ENCODE measurements around the gene IGFBP7.

The IGFBP7 gene

DNA sequence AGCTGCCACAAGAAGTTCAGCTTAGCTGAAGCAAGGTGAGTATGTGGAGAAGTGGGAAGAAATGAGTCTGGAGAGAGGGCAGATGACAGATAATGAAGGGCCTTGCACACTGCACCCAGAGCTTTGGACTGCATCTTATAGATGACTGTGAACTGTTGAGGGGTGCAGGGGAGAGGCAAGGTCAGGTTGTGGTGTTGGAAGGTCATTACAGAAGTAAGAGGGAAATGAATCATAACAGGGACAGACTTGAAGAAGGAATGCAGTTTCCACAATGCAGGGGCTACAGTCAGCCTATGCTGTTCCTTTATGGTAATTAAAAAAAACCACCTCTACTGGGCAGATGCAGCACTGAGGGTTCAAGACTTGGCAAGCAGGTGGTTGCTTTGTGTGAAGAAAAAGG lies 4.8 kb upstream of the IGFBP7 start:
- Histone ChIP-seq H3K4me2 (no peak overlapping the region), H4K20me1 (no peaks in the 10 kb centered on the region), H3K4me3 (no peak overlapping the region), H3K27me3 (no peaks in the 10 kb centered on the region), H3K4me1 (peaks cover 56% of the 10 kb centered on the region), H3K9ac (no peak overlapping the region), H3K9me3 (no peaks in the 10 kb centered on the region), H3K36me3 (no peaks in the 10 kb centered on the region), H3K27ac (no peak overlapping the region)
- no peak for TF ChIP-seq Cebpa-rat (IDR thresholded peaks at IDR 0.05)

DNA sequence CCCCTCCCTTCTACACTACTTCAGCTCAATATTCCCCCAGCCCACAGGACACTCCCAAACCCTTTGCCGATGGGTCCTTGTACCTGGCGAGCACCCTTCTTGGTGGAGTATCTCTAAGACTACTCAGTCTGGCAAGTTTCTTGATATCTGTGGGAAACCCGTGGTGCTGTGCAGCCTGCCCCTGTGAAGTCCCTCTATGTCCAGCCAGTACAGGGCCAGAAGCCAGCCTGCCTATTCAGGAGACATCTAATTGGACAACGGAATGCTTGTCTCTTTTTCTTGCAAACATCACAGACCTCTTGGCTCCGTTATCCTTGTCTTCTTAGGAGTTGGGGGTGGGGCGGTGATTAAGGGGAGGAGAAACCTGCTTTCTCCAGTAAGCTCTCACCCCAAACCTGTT lies 3.7 kb upstream of the IGFBP7 start:
- Histone ChIP-seq H3K27me3 (no peaks in the 10 kb centered on the region), H3K9ac (no peak overlapping the region), H3K27ac (peak overlapping the region; percentile 97; the same call in 1 of the 2 replicates), H3K4me2 (peak overlapping the region; percentile 85), H3K9me3 (no peaks in the 10 kb centered on the region), H4K20me1 (no peaks in the 10 kb centered on the region), H3K36me3 (no peaks in the 10 kb centered on the region), H3K4me1 (peaks cover 56% of the 10 kb centered on the region), H3K4me3 (no peak overlapping the region)
- no peak for TF ChIP-seq Cebpa-rat (IDR thresholded peaks at IDR 0.05)

DNA sequence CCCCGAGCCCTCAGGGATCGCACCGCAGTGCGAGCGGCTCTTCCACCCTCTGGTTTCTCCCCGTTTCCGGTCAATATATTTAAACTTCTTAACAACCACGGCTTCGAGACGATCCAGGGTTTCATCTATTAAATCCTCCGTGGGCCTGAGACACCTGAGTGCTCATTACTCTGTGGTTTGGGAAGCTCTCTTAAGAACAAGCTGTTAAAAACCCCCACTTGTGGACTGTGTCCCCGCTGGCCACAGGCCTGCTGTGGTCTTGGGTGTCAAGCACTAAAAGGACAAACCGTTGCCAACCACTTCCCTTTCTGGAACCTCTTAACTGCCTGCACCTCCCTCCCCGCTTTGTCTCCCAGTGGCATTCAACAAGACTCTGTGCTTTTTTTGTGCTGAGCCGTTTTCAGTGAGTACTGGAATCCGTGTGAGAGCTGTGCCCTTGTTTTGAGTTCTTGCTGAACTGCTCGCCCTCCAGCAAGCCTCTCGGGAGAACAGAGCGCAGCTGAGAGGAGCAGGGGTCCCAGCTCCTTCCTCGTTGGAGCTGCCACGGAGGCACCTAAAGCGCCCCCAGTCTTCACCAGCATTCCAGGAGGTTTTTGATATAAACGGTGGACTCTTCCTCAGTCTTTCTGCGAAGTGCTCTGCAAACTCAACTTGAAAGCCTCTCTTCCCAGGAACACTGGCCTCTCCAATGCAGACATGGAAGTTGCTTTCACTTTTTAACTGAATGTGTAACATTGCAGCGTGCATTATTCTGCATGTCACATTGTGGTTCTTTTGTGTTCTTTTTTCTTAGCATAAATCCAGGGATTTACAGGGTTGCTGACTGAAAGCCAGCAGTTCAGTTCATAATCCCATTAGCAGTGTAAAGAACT lies 691 bp upstream of the IGFBP7 start:
- peak overlapping the region; percentile 85 for H3K4me3 ChIP-seq
- H3K36me3 ChIP-seq, result peaks cover 19% of the 10 kb centered on the region
- no peaks in the 10 kb centered on the region; the same call in 1 of the 2 replicates for H4K20me1 ChIP-seq
- peak overlapping the region; percentile 92 for H3K9ac ChIP-seq
- peaks cover 10% of the 10 kb centered on the region for H3K9me3 ChIP-seq
- no peak for TF ChIP-seq Cebpa-rat (IDR thresholded peaks at IDR 0.05)
- peak overlapping the region; percentile 97 for H3K27ac ChIP-seq
- peaks cover 63% of the 10 kb centered on the region for H3K4me1 ChIP-seq
- no peaks in the 10 kb centered on the region for H3K27me3 ChIP-seq
- peak overlapping the region; percentile 85 for H3K4me2 ChIP-seq

DNA sequence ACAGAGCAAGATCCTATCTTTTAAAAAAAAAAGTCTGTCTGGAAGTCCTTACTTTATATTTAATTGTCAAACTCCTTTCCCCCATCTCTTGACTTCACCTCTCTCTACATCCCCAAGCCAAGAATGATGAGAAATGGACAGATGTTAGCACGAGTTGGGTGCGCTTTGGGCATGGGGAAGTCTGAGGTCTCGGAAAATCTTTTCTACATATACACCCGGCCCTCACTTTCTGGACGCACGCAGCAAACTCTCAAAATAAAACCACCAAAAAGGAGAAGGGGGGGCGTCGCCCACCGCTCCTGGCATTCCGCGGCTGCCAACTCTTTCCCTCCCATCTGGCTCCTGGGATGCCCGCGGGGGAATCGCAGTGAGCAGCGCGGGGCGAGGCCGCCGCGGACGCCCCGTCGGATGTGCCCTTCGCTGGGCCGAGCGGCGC lies 756 bp downstream of the IGFBP7 start:
- Histone ChIP-seq H3K4me3 (peak overlapping the region; percentile 85), H4K20me1 (peaks cover 12% of the 10 kb centered on the region; the same call in 1 of the 2 replicates), H3K4me2 (peak overlapping the region; percentile 85), H3K9ac (peak overlapping the region; percentile 92), H3K27me3 (no peaks in the 10 kb centered on the region), H3K4me1 (peaks cover 65% of the 10 kb centered on the region), H3K36me3 (peaks cover 33% of the 10 kb centered on the region), H3K9me3 (peaks cover 10% of the 10 kb centered on the region), H3K27ac (peak overlapping the region; percentile 97)
- no peak for TF ChIP-seq Cebpa-rat (IDR thresholded peaks at IDR 0.05)

DNA sequence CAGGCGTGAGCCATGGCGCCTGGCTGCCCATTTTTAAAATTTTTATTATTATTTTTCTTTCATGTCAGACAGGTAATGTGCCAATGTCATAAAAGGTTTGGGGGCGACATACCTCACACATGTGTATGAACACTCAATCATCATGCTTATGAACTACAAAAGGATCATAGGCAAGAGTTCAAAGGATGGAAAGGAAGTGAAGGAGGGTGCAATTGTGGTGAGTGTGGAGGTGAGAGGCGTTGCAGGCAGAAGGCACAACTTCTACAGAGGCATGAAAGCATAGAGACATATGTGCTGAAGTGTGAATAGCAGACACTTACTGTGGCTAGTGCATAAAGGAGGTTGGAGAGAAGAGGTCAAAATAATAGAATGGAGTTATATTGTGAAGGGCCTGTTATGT lies 4.0 kb downstream of the IGFBP7 start:
- Histone ChIP-seq H3K4me2 (peak overlapping the region; percentile 20; the same call in 1 of the 2 replicates), H3K9me3 (peaks cover 10% of the 10 kb centered on the region), H3K4me3 (no peak overlapping the region), H3K9ac (no peak overlapping the region), H3K36me3 (peaks cover 41% of the 10 kb centered on the region), H3K4me1 (peaks cover 66% of the 10 kb centered on the region), H4K20me1 (peaks cover 43% of the 10 kb centered on the region), H3K27me3 (no peaks in the 10 kb centered on the region), H3K27ac (no peak overlapping the region)
- no peak for TF ChIP-seq Cebpa-rat (IDR thresholded peaks at IDR 0.05)

DNA sequence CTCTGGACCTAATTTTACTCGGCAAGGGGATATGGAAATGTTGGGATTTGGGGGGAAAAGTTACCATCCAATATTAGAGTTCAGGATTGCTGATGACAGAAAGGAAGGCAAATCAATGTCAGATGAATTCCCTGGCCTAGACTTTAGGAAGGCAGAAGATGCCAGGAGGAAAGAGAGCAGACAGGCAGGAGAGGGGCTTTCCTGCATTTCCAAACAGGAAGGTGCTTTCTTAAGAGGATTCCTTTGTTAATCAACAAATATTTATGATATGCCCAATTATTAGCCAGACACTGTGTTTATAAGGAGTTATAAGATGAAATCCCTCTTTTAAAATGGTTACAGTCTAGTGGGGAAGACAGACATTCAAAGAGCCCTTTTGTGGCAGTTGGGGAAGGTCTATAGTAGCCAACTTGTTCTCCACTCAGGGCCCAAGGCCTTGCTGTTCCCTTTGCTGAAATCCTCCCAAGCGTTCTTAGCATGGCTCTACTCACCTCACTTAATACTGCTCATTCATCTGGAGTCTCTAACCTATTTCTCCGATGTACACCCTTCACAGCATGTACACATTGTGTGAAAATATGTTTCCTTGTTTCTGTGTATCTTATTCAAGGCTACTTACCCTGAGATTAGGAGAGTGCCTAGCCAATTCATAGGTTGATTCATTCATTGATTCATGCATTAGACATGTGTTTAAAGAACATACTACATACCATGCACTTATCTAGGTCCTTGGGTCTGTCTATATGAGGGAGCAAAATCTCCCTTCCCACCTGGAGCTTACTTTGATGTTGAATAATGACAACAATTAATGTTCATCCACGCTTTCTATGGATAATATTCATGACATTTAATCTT lies 5.3 kb downstream of the IGFBP7 start:
- Histone ChIP-seq H3K9me3 (peaks cover 10% of the 10 kb centered on the region), H3K27ac (no peak overlapping the region), H3K27me3 (no peaks in the 10 kb centered on the region), H3K4me3 (no peak overlapping the region), H4K20me1 (peaks cover 56% of the 10 kb centered on the region), H3K4me2 (peak overlapping the region; percentile 20), H3K36me3 (peaks cover 49% of the 10 kb centered on the region), H3K9ac (no peak overlapping the region), H3K4me1 (peaks cover 66% of the 10 kb centered on the region)
- TF ChIP-seq Cebpa-rat (IDR thresholded peaks at IDR 0.05), result no peak

DNA sequence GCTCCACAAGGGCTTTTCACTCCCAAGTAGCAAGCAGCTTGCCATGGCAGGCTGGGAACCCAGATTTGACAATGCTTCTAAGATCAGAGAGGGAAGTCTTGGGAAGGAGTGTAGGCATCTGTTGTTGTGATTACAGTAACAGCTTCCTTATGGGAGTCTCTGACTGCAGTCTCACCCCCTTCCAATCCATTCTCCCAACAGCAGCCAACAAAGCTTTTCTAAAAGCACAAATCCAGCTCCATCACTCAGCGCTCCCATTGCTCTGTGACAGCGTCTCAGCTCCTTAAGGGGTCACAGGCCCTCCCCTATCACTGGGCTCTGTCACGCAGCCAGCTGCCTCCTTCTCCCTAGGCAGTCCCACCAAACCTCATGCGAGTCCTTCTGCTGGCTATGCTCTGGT lies 7.1 kb downstream of the IGFBP7 start:
- H3K36me3 ChIP-seq, result peaks cover 64% of the 10 kb centered on the region
- H3K9me3 ChIP-seq, result peaks cover 10% of the 10 kb centered on the region
- H3K9ac ChIP-seq, result no peak overlapping the region
- H3K4me2 ChIP-seq, result no peak overlapping the region; the same call in 1 of the 2 replicates
- H3K4me3 ChIP-seq, result no peak overlapping the region
- peaks cover 75% of the 10 kb centered on the region for H4K20me1 ChIP-seq
- peaks cover 61% of the 10 kb centered on the region for H3K4me1 ChIP-seq
- H3K27ac ChIP-seq, result no peak overlapping the region
- TF ChIP-seq Cebpa-rat (IDR thresholded peaks at IDR 0.05), result no peak
- no peaks in the 10 kb centered on the region for H3K27me3 ChIP-seq

DNA sequence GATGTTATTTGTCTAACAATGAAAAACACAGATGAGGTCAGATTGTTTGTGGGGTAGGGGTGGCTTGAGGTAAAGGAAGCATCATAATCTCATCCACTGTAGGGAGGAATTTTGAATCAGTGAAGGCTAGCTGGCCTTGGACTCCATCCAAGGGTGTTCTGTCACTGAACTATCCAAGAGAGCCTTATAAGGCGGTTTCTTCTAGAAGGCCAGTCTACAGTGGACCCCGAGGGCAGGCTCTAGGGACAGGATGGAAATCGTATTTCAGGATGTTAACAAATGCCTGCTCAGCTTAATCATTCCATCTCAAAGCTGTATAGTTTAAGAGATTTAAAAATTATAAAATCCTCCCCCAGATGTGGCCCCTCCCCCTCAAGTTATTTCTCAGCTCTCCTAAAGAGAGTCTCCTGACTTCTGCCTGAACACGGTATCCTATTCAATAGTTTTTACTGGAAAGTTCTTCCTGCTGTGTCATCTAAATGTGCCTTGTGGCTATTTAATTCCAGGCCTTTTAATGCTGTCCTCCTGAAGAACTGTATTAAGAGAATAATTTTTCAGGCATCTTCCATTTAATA lies 8.0 kb downstream of the IGFBP7 start:
- peaks cover 64% of the 10 kb centered on the region for H3K36me3 ChIP-seq

DNA sequence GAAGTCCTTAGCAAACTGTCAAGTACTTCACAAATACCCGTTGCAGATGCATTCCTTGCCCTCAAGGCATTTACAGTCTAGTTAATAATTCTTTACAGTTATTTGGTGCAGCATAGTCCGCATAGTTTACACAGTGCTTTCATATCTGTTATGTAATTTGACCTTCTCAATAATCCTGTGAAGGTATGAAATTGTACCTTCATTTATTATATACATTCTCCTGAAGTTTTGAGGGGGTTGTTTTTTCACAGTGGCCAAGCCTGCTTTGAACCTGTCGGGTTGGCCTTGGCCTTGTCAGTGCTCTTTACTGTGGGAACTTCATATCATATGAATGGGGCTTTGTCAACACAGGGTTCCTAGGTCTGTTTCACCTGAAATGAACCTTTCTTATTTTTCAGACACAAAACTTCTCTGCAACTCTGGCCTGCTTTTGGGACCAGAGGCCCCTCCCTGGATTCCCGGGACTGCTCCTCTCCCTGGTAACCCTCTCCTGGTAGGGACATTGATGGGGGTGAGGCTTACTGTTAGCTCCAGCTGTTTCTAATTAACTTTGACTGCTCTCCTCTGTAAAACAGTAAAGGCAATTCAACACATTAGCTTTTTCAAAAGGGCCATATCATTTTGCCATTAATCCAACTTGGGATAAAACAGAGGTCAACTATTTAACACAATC lies 9.1 kb downstream of the IGFBP7 start:
- H3K4me1 ChIP-seq, result peaks cover 43% of the 10 kb centered on the region
- H3K36me3 ChIP-seq, result peaks cover 60% of the 10 kb centered on the region
- no peaks in the 10 kb centered on the region; the same call in 1 of the 2 replicates for H3K9me3 ChIP-seq
- H3K4me2 ChIP-seq, result no peak overlapping the region
- no peaks in the 10 kb centered on the region for H3K27me3 ChIP-seq
- H3K4me3 ChIP-seq, result no peak overlapping the region
- no peak overlapping the region for H3K9ac ChIP-seq
- peaks cover 94% of the 10 kb centered on the region for H4K20me1 ChIP-seq
- no peak overlapping the region for H3K27ac ChIP-seq
- no peak for TF ChIP-seq Cebpa-rat (IDR thresholded peaks at IDR 0.05)

More for the DNA sequence above, 8.0 kb downstream of the IGFBP7 start:
- Histone ChIP-seq H3K27me3 (no peaks in the 10 kb centered on the region), H3K9me3 (peaks cover 4% of the 10 kb centered on the region), H3K9ac (no peak overlapping the region), H3K4me1 (peaks cover 52% of the 10 kb centered on the region), H4K20me1 (peaks cover 84% of the 10 kb centered on the region), H3K4me3 (no peak overlapping the region), H3K27ac (no peak overlapping the region), H3K4me2 (no peak overlapping the region)
- no peak for TF ChIP-seq Cebpa-rat (IDR thresholded peaks at IDR 0.05)
